Lower lobe of right lung (tissue), 2 donors: ENCODE measurements around the gene SLC7A4. TPM values are rescaled to one million over a fixed set of nuclear protein-coding genes. Genes with fewer than 3 reads are reported as not detected.

Experiments used
- ATAC-seq, 2 donors: fragments of 200-7000 bp; cut with Tn5 transposase; one replicate each; pipeline ENCODE4 v1.9.1; 2020 to 2022; ENCODE audit warnings: mild to moderate bottlenecking in 2 of 2, moderate library complexity in 2 of 2
- DNase-seq: peaks from one replicate; pipeline ENCODE4 v3.0.0-alpha.2; 2020
- H3K27ac ChIP-seq: fragments of 200-600 bp; one replicate; pipeline ENCODE4 v1.8.0; 2022
- H3K27me3 ChIP-seq: fragments of 200-600 bp; one replicate; pipeline ENCODE4 v1.8.0; 2022; ENCODE audit warnings: low read depth
- H3K36me3 ChIP-seq: fragments of 200-600 bp; one replicate; pipeline ENCODE4 v1.8.0; 2022; ENCODE audit warnings: mild to moderate bottlenecking
- H3K4me1 ChIP-seq: fragments of 200-600 bp; one replicate; pipeline ENCODE4 v1.8.0; 2022
- H3K4me3 ChIP-seq: fragments of 200-600 bp; one replicate; pipeline ENCODE4 v1.8.0; 2022; ENCODE audit warnings: mild to moderate bottlenecking
- H3K9me3 ChIP-seq: fragments of 200-600 bp; one replicate; pipeline ENCODE4 v1.8.0; 2022
- CTCF ChIP-seq: fragments of 200-600 bp; IDR thresholded peaks from one replicate; pipeline ENCODE4 v1.8.0; 2022; ENCODE audit warnings: antibody characterized with exemption, mild to moderate bottlenecking
- intact Hi-C: fragments of 100-400 bp; cut with DNase I; formaldehyde crosslinking; loops from one replicate; pipeline ENCODE4 v1.11.0; 2022
- total RNA-seq: library from RNA; stranded (reverse); fragmentation: NEBNext Ultra II Directional; extraction: Animal tissue kit (Norgen Biotek cat#: 25700); gene quantifications from one replicate; pipeline ENCODE4 v1.2.1, GENCODE V29; 2021
- donor health status: DM: no; HTN: yes; CAD: no; lungs with severe emphysema.

SLC7A4 gene
- total RNA-seq, 1 donor from 2014 or later = 0.47 TPM

- no peak for TF ChIP-seq CTCF
- no peak overlapping the region for H3K4me3 ChIP-seq
- intact Hi-C loops = no loop called here
- H3K4me1 ChIP-seq = no peaks in the 10 kb centered on the region
- ATAC-seq = no peak
- peaks cover 90% of the 10 kb centered on the region for H3K36me3 ChIP-seq
- no peak overlapping the region for H3K27ac ChIP-seq
- H3K27me3 ChIP-seq = no peaks in the 10 kb centered on the region
- H3K9me3 ChIP-seq = no peaks in the 10 kb centered on the region
- DNase-seq = no peak
Observed at GRCh38 chr22:20993304-20994127, 38.8 kb downstream of the SLC7A4 start.

- H3K27me3 ChIP-seq = no peaks in the 10 kb centered on the region
- ATAC-seq (no peak), DNase-seq (no peak)
- TF ChIP-seq CTCF = no peak
- no peaks in the 10 kb centered on the region for H3K4me1 ChIP-seq
- intact Hi-C loops = no loop called here
- peaks cover 90% of the 10 kb centered on the region for H3K36me3 ChIP-seq
- H3K27ac ChIP-seq = no peak overlapping the region
- no peaks in the 10 kb centered on the region for H3K9me3 ChIP-seq
- H3K4me3 ChIP-seq = no peak overlapping the region
Observed at GRCh38 chr22:20992456-20993303, 39.7 kb downstream of the SLC7A4 start.

GRCh38 chr22:20992056-20992442, 40.3 kb downstream of the SLC7A4 start:
- Histone ChIP-seq H3K27ac (no peak overlapping the region), H3K4me1 (no peaks in the 10 kb centered on the region), H3K4me3 (no peak overlapping the region), H3K27me3 (no peaks in the 10 kb centered on the region), H3K36me3 (peaks cover 90% of the 10 kb centered on the region), H3K9me3 (no peaks in the 10 kb centered on the region)
- no peak for ATAC-seq
- no peak for DNase-seq
- no peak for TF ChIP-seq CTCF
- intact Hi-C loops = no loop called here

- Histone ChIP-seq H3K4me1 (no peaks in the 10 kb centered on the region), H3K9me3 (no peaks in the 10 kb centered on the region), H3K27ac (no peak overlapping the region), H3K27me3 (no peaks in the 10 kb centered on the region), H3K4me3 (no peak overlapping the region), H3K36me3 (peaks cover 90% of the 10 kb centered on the region)
- no peak for DNase-seq
- ATAC-seq = no peak
- TF ChIP-seq CTCF = no peak
- intact Hi-C loops = no loop called here
Observed at GRCh38 chr22:20991252-20992055, 40.9 kb downstream of the SLC7A4 start.
